Measurements from ENCODE around the gene TMEM247. TPM values are rescaled to one million over a fixed set of nuclear protein-coding genes. Genes with fewer than 3 reads are reported as not detected.

The TMEM247 gene
- total and polyA plus RNA-seq, 10 of the 15 experiments (the other 5 are each of a cell fraction or from before 2014, with no cell fraction given): not detected

- TF ChIP-seq CBX5 (IDR thresholded peaks at IDR 0.05; ENCODE audit: low read depth) (no peak), IKZF2 (IDR thresholded peaks at IDR 0.05) (no peak), JUNB (IDR thresholded peaks at IDR 0.05) (no peak), SIN3A (IDR thresholded peaks at IDR 0.05; ENCODE audit: low read depth, low read length) (no peak), ZNF274 (IDR thresholded peaks at IDR 0.05; ENCODE audit: insufficient read depth, insufficient read length) (no peak), ZNF687 (IDR thresholded peaks at IDR 0.05) (no peak), BCL11A (IDR thresholded peaks at IDR 0.05; ENCODE audit: low read depth, low read length) (no peak), TCF7 (IDR thresholded peaks at IDR 0.05; ENCODE audit: borderline replicate concordance) (no peak), TBL1XR1 (IDR thresholded peaks at IDR 0.05; ENCODE audit: low read depth, low read length) (no peak)
- Histone ChIP-seq H3K79me2 (ENCODE audit: control insufficient read depth, insufficient read depth, low read length) (no peaks in the 10 kb centered on the region), H3K4me2 (ENCODE audit: control insufficient read depth, insufficient read depth) (no peak overlapping the region), H3K27ac (ENCODE audit: control insufficient read depth, insufficient read depth) (no peak overlapping the region), H3K4me3 (no peak overlapping the region), H3K36me3 (ENCODE audit: control insufficient read depth in 2 of 2, insufficient read depth in 2 of 2, low read length in 1 of 2) (no peaks in the 10 kb centered on the region; a peak in 1 of 4 replicates), H3K4me1 (ENCODE audit: control insufficient read depth, insufficient read depth, low read length) (no peaks in the 10 kb centered on the region), H3K27me3 (replicated peaks in 1 of 2; ENCODE audit: control insufficient read depth in 2 of 2, insufficient read depth in 2 of 2, low read length in 1 of 2) (no peaks in the 10 kb centered on the region), H2AFZ (ENCODE audit: control insufficient read depth, low read depth, low read length) (no peak overlapping the region), H3K9me3 (replicated peaks; ENCODE audit: control insufficient read depth, insufficient read depth, low read length) (no peaks in the 10 kb centered on the region; the same call in 2 of the 3 replicates), H4K20me1 (ENCODE audit: control insufficient read depth, insufficient read depth) (no peaks in the 10 kb centered on the region), H3K9ac (ENCODE audit: control insufficient read depth, insufficient read depth, low read length) (no peak overlapping the region)
- RAD21 ChIA-PET (ENCODE audit: unreplicated experiment): no interaction called here
- CTCF ChIA-PET: no interaction called here
- in situ Hi-C loops (cut with MboI): no loop called here
- WGBS (ENCODE audit: insufficient coverage, insufficient replicate concordance, low lambda C conversion rate, missing lambda C conversion rate): 2% methylated on average over 2 of the region's 2 CpGs
- intact Hi-C loops (cut with micrococcal nuclease; ENCODE audit: unreplicated experiment): no loop called here
- BruUV-seq (replicated peaks): no TSS peak
- POLR2A ChIA-PET: no interaction called here
- DNase-seq (ENCODE audit: low read depth, low spot score) (no peak), ATAC-seq (no peak), FAIRE-seq (no peak)
- SMC1A ChIA-PET (ENCODE audit: uncharacterized antibody, unreplicated experiment): no interaction called here
Measured at GRCh38 chr2:46447649-46448048, 31.7 kb upstream of the TMEM247 start.

Measured in GM12878 (cell line).